ENCODE measurements around the gene ZBED5.

GRCh38 chr11:10818594-10818993, 39.3 kb downstream of the ZBED5 start:
- TF ChIP-seq BHLHE40 (IDR thresholded peaks at IDR 0.05; ENCODE audit: borderline replicate concordance), result no peak
- TF ChIP-seq SUZ12 (IDR thresholded peaks at IDR 0.05), result no peak
- TF ChIP-seq SP1 (IDR thresholded peaks at IDR 0.05), result no peak
- TF ChIP-seq FOXA1 (IDR thresholded peaks at IDR 0.05), result no peak
- TF ChIP-seq ZNF384 (IDR thresholded peaks at IDR 0.05), result no peak
- TF ChIP-seq L3MBTL2 (conservative IDR thresholded peaks at IDR 0.05), result no peak
- no peak for TF ChIP-seq FOXK2 (IDR thresholded peaks at IDR 0.05)
- no peak for TF ChIP-seq FOXM1 (IDR thresholded peaks at IDR 0.05; ENCODE audit: borderline replicate concordance)
- no peak for TF ChIP-seq TARDBP (IDR thresholded peaks at IDR 0.05)
- no peak for TF ChIP-seq ELF4 (IDR thresholded peaks at IDR 0.05)
